Endothelial cell of umbilical vein (primary cell): ENCODE data around the gene RYR1. TPM values are rescaled to one million over a fixed set of nuclear protein-coding genes. Genes with fewer than 3 reads are reported as not detected.

Experiments
- BruUV-seq: library from RNA; stranded (reverse); fragments of 400-500 nt; replicated peaks from 2 replicates; lab custom pipeline; 2021; lab: Mats Ljungman, UMichigan
- CTCF ChIA-PET: fragments of 300-600, 350-600 bp; sonication (Branson Sonifier 250); formaldehyde crosslinking; loops from one replicate; lab custom pipeline; 2021; ENCODE audit warnings: antibody characterized with exemption, inconsistent platforms; lab: Charles Lee
- POLR2A ChIA-PET: fragments of 300-600, 350-600 bp; sonication (Branson Sonifier 250); formaldehyde crosslinking; loops from one replicate; lab custom pipeline; 2021; ENCODE audit warnings: antibody characterized with exemption, inconsistent platforms; lab: Charles Lee
- DNase-seq: peaks from one replicate; pipeline ENCODE4 v3.0.0-alpha.2; 2011; ENCODE audit warnings: low read depth, low spot score
- FAIRE-seq: peaks from 2 replicates; lab custom pipeline; 2011; peaks lifted over from hg19 to GRCh38; lab: Jason Lieb, UNC
- H2AFZ ChIP-seq: 2 replicates; pipeline ENCODE4 v1.6.0; 2012; ENCODE audit warnings: low read depth, low read length, control low read depth, inconsistent platforms
- H3K27ac ChIP-seq: 2 replicates; pipeline ENCODE4 v1.5.1; 2011; ENCODE audit warnings: low read depth, mild to moderate bottlenecking, control low read depth, low read length, moderate library complexity; ENCODE audit not compliant: insufficient read depth
- H3K27me3 ChIP-seq, 2 experiments: 2 replicates each; pipeline versions ENCODE4 v1.6.0 to v1.6.1; 2011; ENCODE audit warnings: low read length in 2 of 2, mixed read lengths in 1 of 2; ENCODE audit not compliant: control insufficient read depth in 2 of 2, insufficient read depth in 2 of 2
- H3K36me3 ChIP-seq, 2 experiments: 2 replicates in 1 of 2; 3 replicates in 1 of 2; pipeline ENCODE4 v1.5.1; 2011; ENCODE audit warnings: low read length in 2 of 2, mild to moderate bottlenecking in 1 of 2, moderate library complexity in 1 of 2; ENCODE audit not compliant: control insufficient read depth in 2 of 2, insufficient read depth in 2 of 2; ENCODE audit errors: extremely low read depth in 1 of 2
- H3K4me1 ChIP-seq: 3 replicates; pipeline ENCODE4 v1.5.1; 2011; ENCODE audit warnings: mild to moderate bottlenecking, low read length; ENCODE audit not compliant: control insufficient read depth, insufficient read depth; ENCODE audit errors: extremely low read depth
- H3K4me2 ChIP-seq: 2 replicates; pipeline ENCODE4 v1.6.1; 2011; ENCODE audit warnings: low read length, control low read depth, mixed read lengths; ENCODE audit not compliant: insufficient read depth
- H3K4me3 ChIP-seq, 3 experiments: fragments of 200-600 bp in 1 of 3; sonication (generic), shearing (Covaris generic) in 1 of 3; replicated peaks in 1 of 3; 2 replicates each; pipeline ENCODE4 v1.5.1; 2011 to 2016; ENCODE audit warnings: control low read depth in 3 of 3, low read length in 3 of 3, mild to moderate bottlenecking in 2 of 3, inconsistent platforms in 1 of 3, low read depth in 1 of 3, moderate library complexity in 1 of 3; ENCODE audit not compliant: insufficient read depth in 1 of 3
- H3K79me2 ChIP-seq: 2 replicates; pipeline ENCODE4 v1.6.0; 2012; ENCODE audit warnings: low read length, inconsistent platforms; ENCODE audit not compliant: control insufficient read depth, insufficient read depth
- H3K9ac ChIP-seq: replicated peaks from 2 replicates; pipeline ENCODE3; 2011; ENCODE audit warnings: low read length, control low read depth; ENCODE audit not compliant: insufficient read depth; ENCODE audit errors: extremely low read depth
- H3K9me1 ChIP-seq: replicated peaks from 3 replicates; pipeline ENCODE4 v1.6.0; 2011; ENCODE audit warnings: mild to moderate bottlenecking, low read length; ENCODE audit not compliant: control insufficient read depth, insufficient read depth; ENCODE audit errors: extremely low read depth
- H3K9me3 ChIP-seq: replicated peaks from 2 replicates; pipeline ENCODE4 v1.5.1; 2012; ENCODE audit warnings: low read length, inconsistent platforms; ENCODE audit not compliant: control insufficient read depth, insufficient read depth
- H4K20me1 ChIP-seq: replicated peaks from 2 replicates; pipeline ENCODE3; 2011; ENCODE audit warnings: mild to moderate bottlenecking, low read length; ENCODE audit not compliant: control insufficient read depth, insufficient read depth; ENCODE audit errors: extremely low read depth
- EZH2 ChIP-seq: IDR thresholded peaks from 2 replicates; pipeline ENCODE4 v1.6.1; 2012; ENCODE audit warnings: borderline replicate concordance, low read depth, mild to moderate bottlenecking, moderate library complexity, low read length, inconsistent platforms; ENCODE audit not compliant: severe bottlenecking
- JUN ChIP-seq: IDR thresholded peaks from 2 replicates; pipeline ENCODE4 v1.6.1; 2011; ENCODE audit warnings: borderline replicate concordance, low read depth; ENCODE audit not compliant: insufficient read length, insufficient read depth
- MYC ChIP-seq: IDR thresholded peaks from one replicate; pipeline ENCODE4 v1.6.1; 2011; ENCODE audit warnings: mild to moderate bottlenecking, low read depth, low read length
- POLR2A ChIP-seq: IDR thresholded peaks from 2 replicates; pipeline ENCODE4 v1.6.1; 2012; ENCODE audit warnings: low read depth, mild to moderate bottlenecking, control low read depth, low read length
- dilution Hi-C: fragments of 300-500 bp; cut with MboI; formaldehyde crosslinking; loops from one replicate; pipeline ENCODE4 v1.15.0; 2019; ENCODE audit warnings: low sequenced_read_pairs; ENCODE audit not compliant: extremely low pct_ligation_motif_present
- intact Hi-C: fragments of 100-400 bp; cut with micrococcal nuclease; formaldehyde crosslinking; loops from one replicate; pipeline ENCODE4 v1.10.0; 2022
- polyA plus RNA-seq, 4 experiments: library from polyadenylated mRNA; depleted of rRNA in 3 of 4; stranded (reverse) in 3 of 4; unstranded in 1 of 4; fragments of >200 nt; gene quantifications; 2 replicates each; pipeline versions ENCODE4 v1.2.1 to v1.2.3, GENCODE V29; 2011 to 2012; ENCODE audit warnings: missing spikeins in 1 of 4
- total RNA-seq: library from RNA; stranded (reverse); gene quantifications from 2 replicates; pipeline ENCODE4 v1.2.3, GENCODE V29; 2021

The RYR1 gene
- total and polyA plus RNA-seq, 2 donors (not counting 3 experiments of a cell fraction or from before 2014, with no cell fraction given): under 0.01 to 0.02 TPM

DNA sequence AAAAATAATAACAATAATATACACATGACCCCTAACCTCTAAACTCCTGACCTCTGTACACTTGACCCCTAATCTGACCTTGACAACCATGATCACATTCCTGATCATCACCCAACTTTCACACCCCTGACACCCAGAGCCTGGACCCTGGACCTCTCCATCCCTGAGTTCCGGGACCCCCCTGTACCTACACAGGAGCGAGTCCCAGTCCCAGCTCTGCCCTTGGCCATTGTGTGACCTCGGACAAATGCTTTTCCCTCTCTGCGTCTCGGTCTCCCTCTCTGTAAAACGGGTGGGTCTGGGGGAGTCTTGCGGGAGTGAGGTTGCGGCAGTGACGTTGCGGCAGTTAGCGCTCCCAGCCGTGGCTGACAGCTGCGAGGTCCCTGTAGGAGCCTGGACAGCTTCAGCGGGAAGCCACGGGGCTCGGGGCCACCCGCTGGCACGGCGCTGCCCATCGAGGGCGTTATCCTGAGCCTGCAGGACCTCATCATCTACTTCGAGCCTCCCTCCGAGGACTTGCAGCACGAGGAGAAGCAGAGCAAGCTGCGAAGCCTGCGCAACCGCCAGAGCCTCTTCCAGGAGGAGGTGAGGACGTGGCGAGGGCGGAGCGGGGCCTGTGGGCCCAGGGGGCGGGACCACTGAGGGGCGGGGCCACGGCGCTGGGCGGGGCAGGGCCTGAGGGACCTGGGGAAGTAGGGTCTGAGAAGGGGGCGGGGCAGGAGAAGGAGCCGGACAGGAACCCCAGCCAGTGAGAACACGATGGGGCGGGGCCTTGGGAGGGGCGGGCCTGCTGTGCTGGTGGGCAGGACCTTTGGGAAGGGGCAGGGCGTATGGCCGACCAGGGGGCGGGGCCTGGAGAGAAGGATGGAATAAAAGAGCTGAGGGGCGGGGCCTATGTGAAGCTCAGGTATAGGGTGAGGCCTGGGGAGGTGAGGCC lies 19.2 kb downstream of the RYR1 start:
- Histone ChIP-seq H3K9me1 (no peaks in the 10 kb centered on the region), H3K36me3 (no peaks in the 10 kb centered on the region), H3K27ac (no peak overlapping the region), H3K79me2 (no peaks in the 10 kb centered on the region), H3K4me2 (no peak overlapping the region), H3K4me1 (no peaks in the 10 kb centered on the region), H3K27me3 (no peaks in the 10 kb centered on the region), H3K9me3 (no peaks in the 10 kb centered on the region), H4K20me1 (no peaks in the 10 kb centered on the region), H3K9ac (no peak overlapping the region), H2AFZ (no peak overlapping the region), H3K4me3 (no peak overlapping the region)
- DNase-seq (no peak), FAIRE-seq (no peak)
- POLR2A ChIA-PET: no interaction called here
- TF ChIP-seq MYC: no peak
- TF ChIP-seq JUN: no peak
- intact Hi-C loops: no loop called here
- BruUV-seq: no TSS peak
- dilution Hi-C loops: no loop called here
- CTCF ChIA-PET: no interaction called here

DNA sequence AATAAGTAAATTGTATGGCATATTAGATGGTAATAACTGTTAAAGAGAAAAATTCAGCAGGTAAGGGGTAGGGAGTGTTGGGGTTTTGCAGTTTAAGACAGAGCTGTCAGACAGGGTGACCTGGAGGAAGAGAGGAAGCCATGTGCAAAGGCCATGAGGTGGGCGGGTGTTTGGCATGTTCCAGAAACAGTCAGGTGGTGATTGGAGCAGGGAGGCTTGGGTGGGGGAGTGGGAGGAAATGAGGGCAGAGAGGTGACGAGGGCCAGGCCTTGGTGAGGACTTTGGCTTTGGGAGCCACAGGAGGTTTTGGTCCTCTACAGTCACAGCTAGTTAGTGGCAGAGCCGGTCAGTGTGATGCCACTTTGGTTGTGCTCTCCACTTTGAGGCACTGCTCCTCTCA lies 20.1 kb downstream of the RYR1 start:
- H3K9ac ChIP-seq: no peak overlapping the region
- no peaks in the 10 kb centered on the region for H3K79me2 ChIP-seq
- FAIRE-seq: no peak
- H3K4me2 ChIP-seq: no peak overlapping the region
- no peaks in the 10 kb centered on the region for H4K20me1 ChIP-seq
- H3K9me1 ChIP-seq: no peaks in the 10 kb centered on the region
- TF ChIP-seq POLR2A (no peak), JUN (no peak), EZH2 (no peak)
- intact Hi-C loops (no loop called here), dilution Hi-C loops (no loop called here)
- no peak overlapping the region for H3K27ac ChIP-seq
- no peak overlapping the region for H2AFZ ChIP-seq
- no peaks in the 10 kb centered on the region for H3K4me1 ChIP-seq
- ChIA-PET CTCF (interaction anchor here (0.5 kb wide), 1 partner anchor 13 kb away, joined by 3 read pairs; no protein-coding TSS in a partner anchor), POLR2A (no interaction called here)
- no peak for DNase-seq
- H3K27me3 ChIP-seq: no peaks in the 10 kb centered on the region
- no TSS peak for BruUV-seq
- H3K9me3 ChIP-seq: no peaks in the 10 kb centered on the region
- no peak overlapping the region for H3K4me3 ChIP-seq
- H3K36me3 ChIP-seq: no peaks in the 10 kb centered on the region
